VCaP (cell line): ENCODE measurements around the gene BAAT.

ENCODE experiments used
- H3K27ac ChIP-seq: fragments of 450-650 bp; 2 replicates; pipeline ENCODE4 v1.5.1; 2017
- CTCF ChIP-seq: fragments of 450-650 bp; conservative IDR thresholded peaks from 2 replicates; pipeline ENCODE4 v1.5.1; 2017; ENCODE audit warnings: mild to moderate bottlenecking, moderate library complexity

The BAAT gene

GRCh38 chr9:101369286-101369685 is 15.5 kb downstream of the BAAT start:
- no peak for TF ChIP-seq CTCF
- H3K27ac ChIP-seq, result no peak overlapping the region

GRCh38 chr9:101367323-101367722 is 17.5 kb downstream of the BAAT start:
- no peak for TF ChIP-seq CTCF
- peak overlapping the region; percentile 69 for H3K27ac ChIP-seq

DNA sequence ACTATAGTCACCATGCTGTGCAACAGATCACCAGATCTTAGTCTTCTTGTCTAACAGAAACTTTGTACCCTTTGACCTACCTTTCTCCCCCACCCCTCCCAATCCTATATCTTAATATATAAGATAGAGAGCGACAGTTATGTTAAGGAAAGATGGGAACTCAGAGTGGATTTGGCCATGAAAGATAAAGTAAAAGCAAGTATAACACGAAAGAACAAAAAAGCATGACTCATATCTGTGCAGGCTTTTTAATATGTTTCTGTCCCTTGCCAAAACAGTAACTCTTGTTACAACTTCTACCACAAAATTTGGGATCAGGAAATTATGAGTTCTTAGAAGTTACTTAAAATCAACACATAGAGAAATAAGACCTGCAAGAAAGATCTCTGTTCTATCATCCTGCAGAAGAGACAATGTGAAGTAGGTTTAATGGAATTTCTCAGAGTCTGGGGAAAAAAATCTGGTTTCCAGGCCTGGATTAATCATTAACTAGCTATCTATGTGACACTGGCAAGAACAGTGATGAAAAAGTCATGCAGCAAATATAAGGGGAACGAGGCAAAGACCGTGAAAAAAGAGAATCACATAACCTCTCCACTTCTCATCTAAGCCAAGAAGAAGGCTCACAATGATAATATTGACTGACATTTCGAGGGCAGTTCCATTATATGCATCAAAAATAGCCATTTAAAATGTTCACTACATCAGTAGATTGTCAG is 18.6 kb downstream of the BAAT start:
- TF ChIP-seq CTCF, result no peak
- peak overlapping the region; percentile 69 for H3K27ac ChIP-seq

DNA sequence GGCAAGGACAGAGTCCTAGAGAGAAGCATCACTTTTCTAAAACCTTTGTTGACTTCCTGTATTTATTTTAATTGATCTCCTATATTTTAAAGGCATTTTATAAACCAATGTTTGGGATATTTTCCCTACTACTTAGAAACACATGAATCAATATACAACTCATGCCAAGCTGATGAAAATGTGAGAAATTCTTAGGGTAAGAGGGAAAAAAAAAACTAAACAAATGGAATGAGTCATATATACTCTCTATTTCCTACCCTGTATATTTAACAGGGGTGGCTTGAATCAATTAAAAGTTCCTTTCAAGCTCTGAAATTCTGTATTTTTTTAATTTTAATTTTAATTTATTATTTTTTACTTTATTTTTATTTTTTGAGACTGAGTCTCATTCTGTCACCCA is 19.6 kb downstream of the BAAT start:
- peak overlapping the region; percentile 69 for H3K27ac ChIP-seq
- TF ChIP-seq CTCF, result no peak

- no peak overlapping the region for H3K27ac ChIP-seq
- no peak for TF ChIP-seq CTCF
Measured at GRCh38 chr9:101362450-101362849, 22.4 kb downstream of the BAAT start.

- no peak for TF ChIP-seq CTCF
- no peak overlapping the region for H3K27ac ChIP-seq
Measured at GRCh38 chr9:101360647-101361046, 24.2 kb downstream of the BAAT start.

- no peak for TF ChIP-seq CTCF
- H3K27ac ChIP-seq, result no peak overlapping the region
Measured at GRCh38 chr9:101359679-101360078, 25.1 kb downstream of the BAAT start.
